Measurements from ENCODE around the gene FBH1.

FBH1 gene

GRCh38 chr10:5983774-5984173 lies 93.7 kb downstream of the FBH1 start:
- no peak for DNase-seq

GRCh38 chr10:5985029-5985428 lies 95.0 kb downstream of the FBH1 start:
- no peak for DNase-seq
